Renal pelvis (tissue), 3 donors: Measurements from ENCODE around the gene TEX38. TPM values are rescaled to one million over a fixed set of nuclear protein-coding genes. Genes with fewer than 3 reads are reported as not detected.

ENCODE experiments used
- polyA plus RNA-seq, 3 donors: library from polyadenylated mRNA; unstranded; fragments of 120-200 nt; gene quantifications; one replicate each; pipeline ENCODE4 v1.2.1, GENCODE V29; 2013; ENCODE audit not compliant: insufficient read length in 3 of 3

TEX38 gene
- polyA plus RNA-seq, 3 donors, result 0.17 to 0.55 (median 0.34) TPM

Other genes with a start within 250 kb of the TEX38 start
- gene DMBX1, start 182.0 kb upstream of the TEX38 start, polyA plus RNA-seq, result under 1 TPM in 1 of 3 donors, not detected in 2; 0.06 TPM
- not detected for gene KNCN, start 120.2 kb upstream of the TEX38 start, polyA plus RNA-seq
- 10 to 100 TPM; 20.8 to 46.9 (median 42.0) TPM for gene MKNK1, start 67.6 kb upstream of the TEX38 start, polyA plus RNA-seq
- gene MOB3C, start 55.0 kb upstream of the TEX38 start, polyA plus RNA-seq, result 10 to 100 TPM; 11.3 to 13.0 (median 12.3) TPM
- gene ATPAF1, start 3.5 kb upstream of the TEX38 start, polyA plus RNA-seq, result 100 to 1,000 TPM in 1 of 3 donors, 10 to 100 TPM in 2; 87.4 to 108 (median 99.3) TPM
- gene EFCAB14, start 47.3 kb downstream of the TEX38 start, polyA plus RNA-seq, result 100 to 1,000 TPM in 1 of 3 donors, 10 to 100 TPM in 2; 87.2 to 110 (median 88.9) TPM
- gene CYP4B1, start 127.2 kb downstream of the TEX38 start, polyA plus RNA-seq, result 1 to 10 TPM; 2.2 to 3.9 (median 3.1) TPM